Neutrophil (primary cell): ENCODE measurements around the gene SORCS2.

Experiments used
- H3K27ac ChIP-seq: fragments of 200-600 bp; sonication (generic); 2 replicates; pipeline ENCODE4 v1.5.1; 2016; ENCODE audit warnings: mild to moderate bottlenecking, moderate library complexity
- H3K27me3 ChIP-seq: fragments of 200-600 bp; sonication (generic); 2 replicates; pipeline ENCODE4 v1.6.0; 2016; ENCODE audit warnings: mild to moderate bottlenecking
- H3K36me3 ChIP-seq: fragments of 200-600 bp; sonication (generic); 2 replicates; pipeline ENCODE4 v1.5.1; 2017
- H3K4me1 ChIP-seq, 2 experiments: fragments of 200-600 bp in 1 of 2; sonication (generic) in 1 of 2; 1 replicate in 1 of 2; 2 replicates in 1 of 2; pipeline versions ENCODE4 v1.5.1 to v1.6.1; 2013 to 2016; ENCODE audit warnings: low read depth in 1 of 2, low read length in 1 of 2, mild to moderate bottlenecking in 1 of 2, moderate library complexity in 1 of 2; ENCODE audit not compliant: control insufficient read depth in 1 of 2, insufficient read depth in 1 of 2
- H3K4me3 ChIP-seq, 2 experiments: fragments of 200-600 bp in 1 of 2; sonication (generic) in 1 of 2; 1 replicate in 1 of 2; 2 replicates in 1 of 2; pipeline ENCODE4 v1.5.1; 2013 to 2016; ENCODE audit warnings: low read depth in 1 of 2, low read length in 1 of 2, mild to moderate bottlenecking in 1 of 2, moderate library complexity in 1 of 2
- H3K9me3 ChIP-seq: fragments of 200-600 bp; sonication (generic); 2 replicates; pipeline ENCODE4 v1.5.1; 2016
- TF ChIP-seq, protein P1 (sequence below): fragments of 200-600 bp; sonication (generic); IDR thresholded peaks from 2 replicates; pipeline ENCODE4 v1.5.1; 2016; ENCODE audit warnings: antibody characterized with exemption

Gene SORCS2

DNA sequence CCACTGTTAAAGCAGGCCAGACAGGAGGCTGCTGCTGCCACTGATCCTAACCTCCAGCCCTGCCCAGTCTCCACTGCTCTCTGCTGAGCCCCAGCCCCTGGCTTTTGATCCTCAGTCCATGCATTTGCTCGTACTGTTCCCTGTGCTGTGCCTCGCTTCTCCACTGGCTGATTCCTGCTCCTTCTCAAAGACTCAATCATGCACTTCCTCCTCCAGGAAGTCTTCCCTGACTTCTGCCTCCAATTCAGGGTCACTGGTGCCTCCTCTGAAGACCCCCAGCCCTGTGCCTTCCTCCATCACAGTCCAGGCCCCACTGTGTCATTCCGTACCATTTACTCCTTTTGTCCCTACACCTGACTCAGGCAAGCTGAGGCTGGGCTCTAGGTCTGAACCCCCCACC, 473.0 kb downstream of the SORCS2 start:
- H3K4me3 ChIP-seq = no peak overlapping the region
- H3K36me3 ChIP-seq = peaks cover 29% of the 10 kb centered on the region
- H3K27ac ChIP-seq = no peak overlapping the region
- TF ChIP-seq, protein P1, sequence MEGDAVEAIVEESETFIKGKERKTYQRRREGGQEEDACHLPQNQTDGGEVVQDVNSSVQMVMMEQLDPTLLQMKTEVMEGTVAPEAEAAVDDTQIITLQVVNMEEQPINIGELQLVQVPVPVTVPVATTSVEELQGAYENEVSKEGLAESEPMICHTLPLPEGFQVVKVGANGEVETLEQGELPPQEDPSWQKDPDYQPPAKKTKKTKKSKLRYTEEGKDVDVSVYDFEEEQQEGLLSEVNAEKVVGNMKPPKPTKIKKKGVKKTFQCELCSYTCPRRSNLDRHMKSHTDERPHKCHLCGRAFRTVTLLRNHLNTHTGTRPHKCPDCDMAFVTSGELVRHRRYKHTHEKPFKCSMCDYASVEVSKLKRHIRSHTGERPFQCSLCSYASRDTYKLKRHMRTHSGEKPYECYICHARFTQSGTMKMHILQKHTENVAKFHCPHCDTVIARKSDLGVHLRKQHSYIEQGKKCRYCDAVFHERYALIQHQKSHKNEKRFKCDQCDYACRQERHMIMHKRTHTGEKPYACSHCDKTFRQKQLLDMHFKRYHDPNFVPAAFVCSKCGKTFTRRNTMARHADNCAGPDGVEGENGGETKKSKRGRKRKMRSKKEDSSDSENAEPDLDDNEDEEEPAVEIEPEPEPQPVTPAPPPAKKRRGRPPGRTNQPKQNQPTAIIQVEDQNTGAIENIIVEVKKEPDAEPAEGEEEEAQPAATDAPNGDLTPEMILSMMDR = no peak
- H3K4me1 ChIP-seq = no peaks in the 10 kb centered on the region
- no peaks in the 10 kb centered on the region for H3K9me3 ChIP-seq
- H3K27me3 ChIP-seq = no peaks in the 10 kb centered on the region

DNA sequence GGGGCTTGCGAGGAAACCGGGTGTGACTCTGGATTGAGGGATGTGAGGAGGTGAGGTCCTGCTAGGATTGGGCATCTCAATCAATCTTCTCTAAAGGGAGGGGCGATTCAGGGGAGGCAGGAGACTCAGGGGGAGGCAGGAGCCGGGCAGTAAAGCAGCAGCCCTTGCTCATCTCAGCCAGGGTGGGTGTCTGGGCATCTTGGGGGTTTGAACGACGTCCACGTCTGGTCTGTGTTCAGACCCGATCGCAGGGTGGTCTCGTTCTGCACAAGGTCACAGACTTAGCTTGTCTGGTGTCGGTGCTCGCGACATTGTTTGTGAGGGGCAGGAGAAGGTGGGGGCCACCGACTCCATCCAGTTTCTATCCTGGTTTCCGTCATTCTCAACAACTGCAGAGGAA, 473.7 kb downstream of the SORCS2 start:
- TF ChIP-seq, protein P1 = no peak
- H3K36me3 ChIP-seq = peaks cover 29% of the 10 kb centered on the region
- no peak overlapping the region for H3K27ac ChIP-seq
- H3K4me1 ChIP-seq = no peaks in the 10 kb centered on the region
- H3K4me3 ChIP-seq = no peak overlapping the region
- no peaks in the 10 kb centered on the region for H3K9me3 ChIP-seq
- no peaks in the 10 kb centered on the region for H3K27me3 ChIP-seq

DNA sequence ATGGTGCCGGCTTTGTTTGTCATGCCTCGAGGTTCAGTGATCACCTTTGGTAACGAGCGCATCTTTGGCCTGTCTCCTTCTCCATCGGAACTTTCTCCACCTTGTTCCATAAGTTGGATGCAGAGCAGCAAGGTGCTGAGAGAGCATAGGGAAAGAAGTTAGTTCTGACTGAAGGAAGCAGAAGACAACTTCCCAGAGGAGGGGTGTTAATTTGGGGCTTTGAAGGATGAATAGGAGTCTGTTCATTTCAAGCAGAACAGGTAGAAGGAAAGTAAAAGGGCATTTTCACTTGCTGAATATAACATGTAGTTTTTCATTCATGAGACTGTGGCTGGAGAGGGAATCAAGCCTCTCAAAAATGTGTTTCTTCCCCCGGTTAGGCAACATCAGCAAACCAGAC, 474.4 kb downstream of the SORCS2 start:
- no peaks in the 10 kb centered on the region for H3K9me3 ChIP-seq
- H3K4me3 ChIP-seq = no peak overlapping the region
- no peaks in the 10 kb centered on the region for H3K4me1 ChIP-seq
- H3K27ac ChIP-seq = no peak overlapping the region
- H3K36me3 ChIP-seq = peaks cover 29% of the 10 kb centered on the region
- H3K27me3 ChIP-seq = no peaks in the 10 kb centered on the region
- TF ChIP-seq, protein P1 = no peak

DNA sequence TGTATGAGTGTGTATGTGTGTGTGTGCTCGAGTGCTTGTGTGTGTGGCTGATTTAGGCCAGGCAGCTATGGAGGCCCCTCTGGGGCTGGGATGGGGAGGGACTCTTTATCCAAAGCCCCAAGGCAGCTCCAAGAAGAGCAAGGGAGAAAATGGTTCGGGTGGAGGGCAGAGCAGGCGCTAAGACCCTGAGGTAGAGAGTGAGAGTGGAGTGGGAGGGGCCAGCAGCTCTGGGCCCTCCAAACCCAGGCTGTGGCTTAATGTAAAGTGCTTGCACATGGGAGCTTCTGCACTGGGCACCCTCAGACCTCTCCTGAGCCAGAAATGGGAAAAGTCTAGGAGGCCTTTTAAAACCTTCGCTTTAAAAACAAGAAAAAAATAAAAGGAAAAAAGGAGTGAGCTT, 475.9 kb downstream of the SORCS2 start:
- Histone ChIP-seq H3K36me3 (peaks cover 29% of the 10 kb centered on the region), H3K27me3 (no peaks in the 10 kb centered on the region), H3K27ac (no peak overlapping the region), H3K9me3 (no peaks in the 10 kb centered on the region), H3K4me1 (peaks cover 5 to 7% of the 10 kb centered on the region in 2 experiments), H3K4me3 (no peak overlapping the region)
- TF ChIP-seq, protein P1 = no peak

DNA sequence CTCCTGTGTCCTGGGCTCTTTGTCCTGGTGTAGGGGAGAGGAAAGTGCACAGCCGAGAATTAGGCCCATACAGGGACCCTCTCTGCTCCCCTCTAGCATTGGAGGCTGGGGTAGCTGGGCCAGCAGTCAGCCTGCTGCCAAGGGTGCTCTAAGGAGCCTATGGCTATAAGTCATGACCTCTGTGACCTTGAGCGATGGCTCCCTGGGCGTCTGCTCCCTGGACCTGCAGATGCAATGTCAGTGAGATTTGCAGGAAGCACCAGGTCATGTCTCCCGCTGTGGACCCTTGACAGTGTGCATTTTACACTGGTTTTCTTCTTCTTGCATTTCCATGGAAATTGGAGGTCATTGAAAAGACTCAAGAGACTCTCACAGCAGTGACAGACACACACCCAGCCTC, 476.5 kb downstream of the SORCS2 start:
- peaks cover 6 to 13% of the 10 kb centered on the region in 2 experiments for H3K4me1 ChIP-seq
- H3K9me3 ChIP-seq = no peaks in the 10 kb centered on the region
- H3K36me3 ChIP-seq = peaks cover 29% of the 10 kb centered on the region
- no peak overlapping the region for H3K27ac ChIP-seq
- TF ChIP-seq, protein P1 = no peak
- no peak overlapping the region for H3K4me3 ChIP-seq
- no peaks in the 10 kb centered on the region for H3K27me3 ChIP-seq

DNA sequence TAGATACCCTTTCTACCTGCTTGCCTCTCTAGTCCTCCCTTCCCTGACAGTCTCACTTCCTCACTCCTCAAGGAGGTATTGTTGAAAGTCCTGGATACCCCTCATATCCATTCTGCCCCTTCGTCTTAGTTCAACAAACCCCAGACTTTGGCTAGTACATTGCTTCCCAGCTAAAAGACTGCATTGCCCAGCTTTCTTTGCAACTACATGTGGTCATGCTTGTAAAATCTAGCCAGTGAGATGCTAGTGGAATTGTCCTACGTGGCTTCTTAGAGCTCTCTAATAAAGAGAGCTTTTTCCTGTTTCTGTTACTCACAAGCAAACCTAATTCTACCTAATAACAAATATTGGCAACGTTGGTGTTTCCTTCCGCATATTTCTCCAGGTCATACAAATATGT, 480.3 kb downstream of the SORCS2 start:
- Histone ChIP-seq H3K27me3 (no peaks in the 10 kb centered on the region), H3K4me1 (peaks cover 6 to 13% of the 10 kb centered on the region in 2 experiments), H3K9me3 (no peaks in the 10 kb centered on the region), H3K4me3 (no peak overlapping the region), H3K36me3 (peaks cover 7% of the 10 kb centered on the region), H3K27ac (no peak overlapping the region)
- TF ChIP-seq, protein P1 = no peak
